Measurements from ENCODE around the gene HIVEP3.

Gene HIVEP3

DNA sequence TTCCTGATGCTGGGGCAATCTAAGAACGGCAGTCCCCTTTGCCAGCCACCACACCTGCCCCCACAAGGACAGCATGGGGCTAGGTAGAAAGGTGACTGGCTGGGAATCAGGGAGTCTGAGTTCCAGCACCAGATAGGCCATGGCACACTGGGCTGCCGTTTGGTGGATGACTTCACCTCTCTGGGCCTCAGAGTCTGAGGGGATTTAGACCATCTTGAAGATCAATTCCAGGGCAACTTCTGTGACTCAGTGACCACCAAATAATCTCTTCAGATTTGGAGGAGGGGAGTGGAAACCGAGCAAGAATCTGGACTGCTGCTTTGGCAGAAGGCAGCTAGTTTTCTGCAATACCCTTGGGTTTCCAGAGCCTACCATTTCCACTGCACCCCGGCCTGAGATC lies 342.1 kb downstream of the HIVEP3 start:
- H3K36me3 ChIP-seq (ENCODE audit: control insufficient read depth, insufficient read depth, low read length) = no peaks in the 10 kb centered on the region
- H3K4me3 ChIP-seq (ENCODE audit: low read length) = no peak overlapping the region
- no peak overlapping the region for H3K9ac ChIP-seq (ENCODE audit: low read length)
- no peaks in the 10 kb centered on the region for H3K4me1 ChIP-seq (ENCODE audit: control insufficient read depth, insufficient read depth, low read length)
- no peaks in the 10 kb centered on the region for H3K27me3 ChIP-seq (ENCODE audit: control insufficient read depth, insufficient read depth, low read length)
- H3K27ac ChIP-seq (ENCODE audit: low read depth, low read length) = no peak overlapping the region

GRCh38 chr1:41576206-41576605 lies 342.5 kb downstream of the HIVEP3 start:
- Histone ChIP-seq H3K27me3 (ENCODE audit: control insufficient read depth, insufficient read depth, low read length) (no peaks in the 10 kb centered on the region), H3K9ac (ENCODE audit: low read length) (no peak overlapping the region), H3K36me3 (ENCODE audit: control insufficient read depth, insufficient read depth, low read length) (no peaks in the 10 kb centered on the region), H3K4me3 (ENCODE audit: low read length) (no peak overlapping the region), H3K27ac (ENCODE audit: low read depth, low read length) (no peak overlapping the region), H3K4me1 (ENCODE audit: control insufficient read depth, insufficient read depth, low read length) (no peaks in the 10 kb centered on the region)

GRCh38 chr1:41574842-41575241 lies 343.9 kb downstream of the HIVEP3 start:
- Histone ChIP-seq H3K4me3 (ENCODE audit: low read length) (no peak overlapping the region), H3K36me3 (ENCODE audit: control insufficient read depth, insufficient read depth, low read length) (no peaks in the 10 kb centered on the region), H3K4me1 (ENCODE audit: control insufficient read depth, insufficient read depth, low read length) (no peaks in the 10 kb centered on the region), H3K9ac (ENCODE audit: low read length) (no peak overlapping the region), H3K27ac (ENCODE audit: low read depth, low read length) (no peak overlapping the region), H3K27me3 (ENCODE audit: control insufficient read depth, insufficient read depth, low read length) (no peaks in the 10 kb centered on the region)

DNA sequence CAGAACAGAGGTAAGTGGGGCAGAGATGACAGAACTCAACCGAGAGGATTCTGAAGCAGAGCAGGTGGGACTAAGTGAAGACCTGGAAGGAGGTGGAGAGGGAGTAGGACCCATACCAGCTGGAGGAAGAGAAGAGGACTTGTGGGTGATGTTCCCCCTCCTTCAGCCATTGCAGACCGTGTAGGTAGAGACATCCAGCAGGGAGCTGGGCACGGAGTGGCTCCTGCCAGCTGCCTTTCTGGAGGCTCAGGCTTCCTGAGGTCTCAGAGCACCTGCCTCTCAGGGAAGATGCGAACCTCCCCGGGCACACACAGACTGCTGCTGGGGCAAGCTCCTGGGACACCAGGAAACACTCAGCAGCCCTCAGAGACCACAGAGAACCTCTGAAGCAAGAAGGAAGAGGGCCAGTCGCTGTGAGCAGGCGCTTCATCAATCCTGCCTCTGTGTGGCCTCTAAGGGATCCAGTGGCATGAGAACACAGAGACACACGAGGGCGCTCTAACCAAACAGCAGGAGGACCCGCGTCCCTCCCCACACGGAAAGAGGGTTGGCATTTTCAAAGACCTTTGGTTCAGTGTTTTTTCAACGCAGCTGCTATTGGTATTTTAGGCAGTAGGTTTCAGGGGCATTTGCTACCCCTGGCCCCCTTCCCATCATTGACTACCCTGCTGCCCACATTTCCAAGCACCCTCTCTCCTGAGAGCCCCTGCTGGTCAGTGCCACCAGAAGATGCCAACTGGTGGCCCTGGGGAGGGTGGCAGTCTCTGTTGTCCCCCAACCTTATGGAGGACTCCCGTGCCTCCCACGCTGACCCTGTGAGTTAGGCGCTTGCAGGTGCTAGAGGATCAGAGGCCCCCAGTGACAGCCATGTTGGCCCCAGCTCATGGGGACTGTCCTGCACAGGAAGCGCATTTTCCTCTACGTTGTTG lies 344.7 kb downstream of the HIVEP3 start:
- Histone ChIP-seq H3K27me3 (ENCODE audit: control insufficient read depth, insufficient read depth, low read length) (no peaks in the 10 kb centered on the region), H3K36me3 (ENCODE audit: control insufficient read depth, insufficient read depth, low read length) (no peaks in the 10 kb centered on the region), H3K27ac (ENCODE audit: low read depth, low read length) (no peak overlapping the region), H3K4me3 (ENCODE audit: low read length) (no peak overlapping the region), H3K4me1 (ENCODE audit: control insufficient read depth, insufficient read depth, low read length) (no peaks in the 10 kb centered on the region), H3K9ac (ENCODE audit: low read length) (peak overlapping the region; percentile 20)

DNA sequence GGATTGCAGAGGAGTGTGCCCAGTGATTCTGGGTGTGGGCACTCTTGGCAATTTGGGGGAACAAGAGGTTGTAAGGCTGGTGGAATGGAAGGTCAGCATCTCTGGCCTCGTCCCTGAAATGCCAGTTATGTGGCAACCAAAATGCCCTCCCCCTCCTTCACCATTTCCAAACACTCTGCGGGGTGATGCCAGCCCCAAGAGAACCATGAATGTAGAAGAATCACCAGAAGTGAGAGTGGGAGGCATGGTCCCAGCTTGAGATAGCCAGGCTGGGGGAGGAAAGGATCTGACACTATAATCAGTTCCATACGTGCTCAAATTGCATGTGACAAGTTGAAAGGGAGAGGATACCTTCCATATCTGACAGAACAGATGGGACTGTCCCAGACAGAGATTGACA lies 345.5 kb downstream of the HIVEP3 start:
- Histone ChIP-seq H3K4me1 (ENCODE audit: control insufficient read depth, insufficient read depth, low read length) (no peaks in the 10 kb centered on the region), H3K27me3 (ENCODE audit: control insufficient read depth, insufficient read depth, low read length) (no peaks in the 10 kb centered on the region), H3K27ac (ENCODE audit: low read depth, low read length) (no peak overlapping the region), H3K36me3 (ENCODE audit: control insufficient read depth, insufficient read depth, low read length) (no peaks in the 10 kb centered on the region), H3K4me3 (ENCODE audit: low read length) (no peak overlapping the region), H3K9ac (ENCODE audit: low read length) (no peak overlapping the region)

DNA sequence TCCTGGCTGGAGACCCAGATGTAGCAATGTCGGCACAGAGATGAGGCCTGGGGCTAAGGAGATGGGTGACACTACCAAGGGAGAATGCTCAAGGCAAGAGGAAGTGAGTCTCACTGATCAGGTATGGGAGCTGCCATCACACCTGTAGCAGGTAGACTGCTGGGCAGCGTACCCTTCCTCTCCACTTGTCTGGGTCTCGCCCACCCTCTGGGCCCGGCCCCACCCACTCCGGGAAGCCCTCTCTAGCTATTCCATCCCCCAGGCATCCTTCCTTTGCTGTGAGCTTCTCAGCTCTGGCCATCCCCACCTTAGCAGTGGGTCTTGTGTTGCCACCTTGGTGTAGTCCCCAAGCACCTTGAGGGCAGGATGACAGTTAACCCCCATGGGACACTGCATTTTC lies 346.5 kb downstream of the HIVEP3 start:
- Histone ChIP-seq H3K4me3 (ENCODE audit: low read length) (no peak overlapping the region), H3K27ac (ENCODE audit: low read depth, low read length) (no peak overlapping the region), H3K27me3 (ENCODE audit: control insufficient read depth, insufficient read depth, low read length) (no peaks in the 10 kb centered on the region), H3K4me1 (ENCODE audit: control insufficient read depth, insufficient read depth, low read length) (no peaks in the 10 kb centered on the region), H3K9ac (ENCODE audit: low read length) (no peak overlapping the region), H3K36me3 (ENCODE audit: control insufficient read depth, insufficient read depth, low read length) (no peaks in the 10 kb centered on the region)

GRCh38 chr1:41571041-41571440 lies 347.7 kb downstream of the HIVEP3 start:
- no peaks in the 10 kb centered on the region for H3K36me3 ChIP-seq (ENCODE audit: control insufficient read depth, insufficient read depth, low read length)
- H3K9ac ChIP-seq (ENCODE audit: low read length) = no peak overlapping the region
- no peaks in the 10 kb centered on the region for H3K27me3 ChIP-seq (ENCODE audit: control insufficient read depth, insufficient read depth, low read length)
- no peak overlapping the region for H3K4me3 ChIP-seq (ENCODE audit: low read length)
- no peak overlapping the region for H3K27ac ChIP-seq (ENCODE audit: low read depth, low read length)
- no peaks in the 10 kb centered on the region for H3K4me1 ChIP-seq (ENCODE audit: control insufficient read depth, insufficient read depth, low read length)

- Histone ChIP-seq H3K9ac (ENCODE audit: low read length) (no peak overlapping the region), H3K4me3 (ENCODE audit: low read length) (no peak overlapping the region), H3K27ac (ENCODE audit: low read depth, low read length) (no peak overlapping the region), H3K4me1 (ENCODE audit: control insufficient read depth, insufficient read depth, low read length) (no peaks in the 10 kb centered on the region), H3K27me3 (ENCODE audit: control insufficient read depth, insufficient read depth, low read length) (no peaks in the 10 kb centered on the region), H3K36me3 (ENCODE audit: control insufficient read depth, insufficient read depth, low read length) (no peaks in the 10 kb centered on the region)
Measured at GRCh38 chr1:41568204-41568603, 350.5 kb downstream of the HIVEP3 start.

GRCh38 chr1:41566969-41567368 lies 351.8 kb downstream of the HIVEP3 start:
- Histone ChIP-seq H3K27ac (ENCODE audit: low read depth, low read length) (no peak overlapping the region), H3K4me3 (ENCODE audit: low read length) (no peak overlapping the region), H3K27me3 (ENCODE audit: control insufficient read depth, insufficient read depth, low read length) (no peaks in the 10 kb centered on the region), H3K4me1 (ENCODE audit: control insufficient read depth, insufficient read depth, low read length) (no peaks in the 10 kb centered on the region), H3K9ac (ENCODE audit: low read length) (no peak overlapping the region), H3K36me3 (ENCODE audit: control insufficient read depth, insufficient read depth, low read length) (no peaks in the 10 kb centered on the region)

DNA sequence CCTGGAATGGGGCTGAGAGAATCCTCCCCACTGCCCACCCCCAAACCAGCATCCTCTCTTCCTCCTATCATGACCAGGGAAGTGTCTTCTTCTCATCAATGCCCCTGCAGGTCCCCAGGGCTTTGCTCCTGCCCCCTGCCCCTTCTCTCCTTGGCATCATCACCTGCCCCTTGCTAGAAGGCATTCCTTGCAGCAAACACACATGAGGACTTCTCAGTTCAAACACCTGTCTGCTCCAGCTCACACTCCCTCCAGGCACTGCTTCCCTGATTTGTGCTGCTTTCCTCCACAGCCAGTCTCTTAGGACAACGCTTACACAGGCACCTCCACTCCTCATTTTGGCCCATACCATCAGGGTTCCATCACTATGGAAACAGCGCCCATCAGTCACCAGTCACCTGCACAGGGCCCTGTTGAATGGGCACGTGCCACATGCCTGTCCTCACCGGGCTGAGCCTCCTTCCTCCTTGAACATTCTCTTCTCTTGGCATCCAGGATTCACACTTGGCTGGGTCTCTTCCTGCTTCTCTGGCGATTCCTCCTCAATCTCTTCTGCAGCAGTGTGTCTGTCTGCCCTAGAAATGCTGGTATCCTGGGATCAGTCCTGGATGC lies 352.3 kb downstream of the HIVEP3 start:
- Histone ChIP-seq H3K4me1 (ENCODE audit: control insufficient read depth, insufficient read depth, low read length) (no peaks in the 10 kb centered on the region), H3K27ac (ENCODE audit: low read depth, low read length) (no peak overlapping the region), H3K4me3 (ENCODE audit: low read length) (no peak overlapping the region), H3K36me3 (ENCODE audit: control insufficient read depth, insufficient read depth, low read length) (no peaks in the 10 kb centered on the region), H3K27me3 (ENCODE audit: control insufficient read depth, insufficient read depth, low read length) (no peaks in the 10 kb centered on the region), H3K9ac (ENCODE audit: low read length) (no peak overlapping the region)

- no peaks in the 10 kb centered on the region for H3K36me3 ChIP-seq (ENCODE audit: control insufficient read depth, insufficient read depth, low read length)
- no peak overlapping the region for H3K4me3 ChIP-seq (ENCODE audit: low read length)
- H3K9ac ChIP-seq (ENCODE audit: low read length) = no peak overlapping the region
- no peaks in the 10 kb centered on the region for H3K27me3 ChIP-seq (ENCODE audit: control insufficient read depth, insufficient read depth, low read length)
- H3K4me1 ChIP-seq (ENCODE audit: control insufficient read depth, insufficient read depth, low read length) = no peaks in the 10 kb centered on the region
- H3K27ac ChIP-seq (ENCODE audit: low read depth, low read length) = no peak overlapping the region
Measured at GRCh38 chr1:41564741-41565475, 353.8 kb downstream of the HIVEP3 start.

DNA sequence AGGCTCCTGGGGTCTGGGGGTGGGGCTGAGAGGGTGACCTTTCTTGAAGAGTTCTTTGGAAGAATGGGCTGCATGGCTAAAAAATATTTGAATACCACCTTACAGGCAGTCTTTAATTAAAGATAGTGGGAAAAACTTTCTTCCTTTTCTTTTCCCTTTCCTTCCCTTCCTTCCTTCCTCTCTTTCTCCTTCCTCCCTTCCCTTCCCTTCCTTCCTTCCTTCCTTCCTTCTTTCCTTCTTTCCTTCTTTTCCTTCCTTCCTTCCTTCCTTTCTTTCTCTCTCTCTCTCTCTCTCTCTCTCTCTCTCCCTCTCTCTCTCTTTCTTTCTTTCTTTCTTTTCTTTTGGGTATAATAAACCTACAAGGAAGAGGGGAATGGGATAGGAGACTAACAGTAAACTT lies 356.4 kb downstream of the HIVEP3 start:
- H3K9ac ChIP-seq (ENCODE audit: low read length) = no peak overlapping the region
- H3K36me3 ChIP-seq (ENCODE audit: control insufficient read depth, insufficient read depth, low read length) = no peaks in the 10 kb centered on the region
- H3K4me3 ChIP-seq (ENCODE audit: low read length) = no peak overlapping the region
- H3K27me3 ChIP-seq (ENCODE audit: control insufficient read depth, insufficient read depth, low read length) = no peaks in the 10 kb centered on the region
- no peak overlapping the region for H3K27ac ChIP-seq (ENCODE audit: low read depth, low read length)
- no peaks in the 10 kb centered on the region for H3K4me1 ChIP-seq (ENCODE audit: control insufficient read depth, insufficient read depth, low read length)

All from rectal smooth muscle tissue (tissue), 1 donor.